NOMO-1 (cell line): ENCODE data around the gene TRIM26.
"Not testable (repeated sequence)": the region's sequence is repeated elsewhere in the genome, so short reads cannot be mapped to it uniquely, and the experiment has no call there.

ENCODE experiments used
- DNase-seq, 2 experiments: peaks; one replicate each; lab custom pipeline; 2025; ENCODE audit not compliant: unreplicated experiment in 2 of 2; lab: John Stamatoyannopoulos, UW

Gene TRIM26

GRCh38 chr6:30154709-30155519, 58.3 kb downstream of the TRIM26 start:
- DNase-seq = no peak

- DNase-seq = no peak
These were observed 59.1 kb downstream of the TRIM26 start for GRCh38 chr6:30154061-30154460.

- no peak for DNase-seq
These were observed 60.1 kb downstream of the TRIM26 start for GRCh38 chr6:30152910-30153610.

GRCh38 chr6:30152016-30152673, 61.1 kb downstream of the TRIM26 start:
- DNase-seq = no peak

GRCh38 chr6:30151580-30151979, 61.6 kb downstream of the TRIM26 start:
- no peak for DNase-seq

- no peak for DNase-seq
These were observed 62.4 kb downstream of the TRIM26 start for GRCh38 chr6:30150671-30151395.

GRCh38 chr6:30149858-30150550, 63.2 kb downstream of the TRIM26 start:
- DNase-seq = no peak

- DNase-seq = no peak
These were observed 64.0 kb downstream of the TRIM26 start for GRCh38 chr6:30149234-30149633.

- DNase-seq = no peak
These were observed 66.1 kb downstream of the TRIM26 start for GRCh38 chr6:30147096-30147495.

GRCh38 chr6:30145818-30146217, 67.4 kb downstream of the TRIM26 start:
- no peak for DNase-seq

- DNase-seq = no peak
These were observed 68.4 kb downstream of the TRIM26 start for GRCh38 chr6:30144811-30145210.

- DNase-seq = no peak
These were observed 69.4 kb downstream of the TRIM26 start for GRCh38 chr6:30143780-30144179.

- no peak for DNase-seq
These were observed 70.5 kb downstream of the TRIM26 start for GRCh38 chr6:30142665-30143064.

- not testable (repeated sequence) for DNase-seq
These were observed 73.0 kb downstream of the TRIM26 start for GRCh38 chr6:30140240-30140639.

GRCh38 chr6:30136570-30137286, 76.5 kb downstream of the TRIM26 start:
- DNase-seq = no peak

- no peak for DNase-seq
These were observed 77.4 kb downstream of the TRIM26 start, which contains the start of gene TRIM40 for GRCh38 chr6:30135757-30136156. TSS of gene TRIM40 (plus strand) at chr6:30136140. CDS start at chr6:30137037, 897 bp downstream.

- DNase-seq = no peak
These were observed 78.1 kb downstream of the TRIM26 start for GRCh38 chr6:30135147-30135546.
